Naive B cell (primary cell): ENCODE measurements around the gene FMNL2. TPM values are rescaled to one million over a fixed set of nuclear protein-coding genes. Genes with fewer than 3 reads are reported as not detected.

Experiments used
- ATAC-seq, 2 donors: fragments of 150-1000 bp; cut with Tn5 transposase; 2 replicates each; pipeline ENCODE4 v1.10.0; 2021; ENCODE audit warnings: low read depth in 2 of 2, mild to moderate bottlenecking in 2 of 2, moderate library complexity in 2 of 2
- DNase-seq: peaks from one replicate; pipeline ENCODE4 v3.0.0; 2022
- H3K27ac Mint-ChIP-seq, 6 donors: one replicate each; pipeline ENCODE4 v1.8.0; 2020 to 2022; ENCODE audit warnings: mild to moderate bottlenecking in 6 of 6, mixed read lengths in 6 of 6, moderate library complexity in 5 of 6, inconsistent platforms in 2 of 6
- H3K27me3 Mint-ChIP-seq, 3 donors: one replicate each; pipeline ENCODE4 v1.8.0; 2021 to 2022; ENCODE audit warnings: mixed read lengths in 3 of 3, mild to moderate bottlenecking in 1 of 3
- H3K36me3 Mint-ChIP-seq, 2 donors: one replicate each; pipeline ENCODE4 v1.8.0; 2020 to 2022; ENCODE audit warnings: mixed read lengths in 2 of 2, inconsistent platforms in 1 of 2, mild to moderate bottlenecking in 1 of 2
- H3K4me1 Mint-ChIP-seq, 3 donors: one replicate each; pipeline ENCODE4 v1.8.0; 2020 to 2022; ENCODE audit warnings: mixed read lengths in 3 of 3, inconsistent platforms in 1 of 3, mild to moderate bottlenecking in 1 of 3, moderate library complexity in 1 of 3
- H3K4me3 Mint-ChIP-seq, 8 donors: one replicate each; pipeline ENCODE4 v1.8.0; 2020 to 2022; ENCODE audit warnings: mild to moderate bottlenecking in 8 of 8, mixed read lengths in 8 of 8, moderate library complexity in 8 of 8, inconsistent platforms in 2 of 8
- H3K9me3 Mint-ChIP-seq, 7 donors: one replicate each; pipeline ENCODE4 v1.8.0; 2020 to 2022; ENCODE audit warnings: mixed read lengths in 7 of 7, mild to moderate bottlenecking in 5 of 7, inconsistent platforms in 2 of 7, moderate library complexity in 1 of 7
- polyA plus RNA-seq, 6 donors: library from polyadenylated mRNA; unstranded; fragments of 300-500 nt; fragmentation: Illumina TruSeq; gene quantifications; one replicate each; pipeline ENCODE4 v1.2.3, GENCODE V29; 2021; ENCODE audit warnings: low read depth in 6 of 6

The FMNL2 gene
- polyA plus RNA-seq, 6 donors from 2014 or later = 0.08 to 1.4 (median 0.61) TPM

- ATAC-seq = no peak
- Mint-ChIP-seq H3K27ac (peak overlapping the region in 2 of 6 donors; percentile 4 to 69), H3K9me3 (peaks cover 0 to 5% (median 0%) of the 10 kb centered on the region in 7 donors), H3K4me3 (no peak overlapping the region), H3K4me1 (no peaks in the 10 kb centered on the region), H3K27me3 (peaks cover 0 to 9% (median 0%) of the 10 kb centered on the region in 3 donors), H3K36me3 (no peaks in the 10 kb centered on the region)
- no peak for DNase-seq
Measured at GRCh38 chr2:152447897-152448296, 112.9 kb downstream of the FMNL2 start.

DNA sequence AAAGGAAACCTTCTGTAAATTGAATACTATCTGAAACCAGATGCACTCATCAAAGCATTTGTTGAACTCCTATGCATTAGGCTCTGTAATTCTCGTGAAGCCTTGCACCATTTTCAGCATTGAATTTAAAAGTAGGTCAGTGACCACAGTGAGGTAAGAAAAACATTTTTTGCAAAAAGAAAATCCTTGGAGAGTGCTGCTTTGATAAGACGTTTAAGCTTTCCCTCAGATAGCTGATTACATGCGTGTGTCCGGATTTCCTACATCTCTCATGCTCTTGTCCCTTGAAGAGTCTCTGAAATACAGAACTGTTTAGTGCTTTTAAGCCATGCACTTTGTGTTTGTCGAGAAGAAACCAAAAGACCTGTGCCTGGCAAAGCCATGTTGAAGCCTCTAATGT is 113.6 kb downstream of the FMNL2 start:
- no peak overlapping the region for H3K4me3 Mint-ChIP-seq
- ATAC-seq = no peak
- H3K27me3 Mint-ChIP-seq = peaks cover 0 to 2% (median 0%) of the 10 kb centered on the region in 3 donors
- DNase-seq = no peak
- peaks cover 0 to 2% (median 0%) of the 10 kb centered on the region in 7 donors for H3K9me3 Mint-ChIP-seq
- no peaks in the 10 kb centered on the region for H3K4me1 Mint-ChIP-seq
- H3K27ac Mint-ChIP-seq = peak overlapping the region in 1 of 6 donors; percentile 22
- H3K36me3 Mint-ChIP-seq = no peaks in the 10 kb centered on the region

GRCh38 chr2:152449578-152449977 is 114.6 kb downstream of the FMNL2 start:
- Mint-ChIP-seq H3K4me3 (no peak overlapping the region), H3K4me1 (no peaks in the 10 kb centered on the region), H3K27me3 (no peaks in the 10 kb centered on the region), H3K36me3 (peaks cover 0 to 1% of the 10 kb centered on the region in 2 donors), H3K27ac (no peak overlapping the region), H3K9me3 (no peaks in the 10 kb centered on the region)
- ATAC-seq = no peak
- no peak for DNase-seq

GRCh38 chr2:152450176-152450575 is 115.2 kb downstream of the FMNL2 start:
- H3K4me1 Mint-ChIP-seq = no peaks in the 10 kb centered on the region
- H3K36me3 Mint-ChIP-seq = peaks cover 0 to 6% of the 10 kb centered on the region in 2 donors
- H3K4me3 Mint-ChIP-seq = no peak overlapping the region
- DNase-seq (no peak), ATAC-seq (no peak)
- H3K27me3 Mint-ChIP-seq = no peaks in the 10 kb centered on the region
- no peaks in the 10 kb centered on the region for H3K9me3 Mint-ChIP-seq
- H3K27ac Mint-ChIP-seq = no peak overlapping the region

DNA sequence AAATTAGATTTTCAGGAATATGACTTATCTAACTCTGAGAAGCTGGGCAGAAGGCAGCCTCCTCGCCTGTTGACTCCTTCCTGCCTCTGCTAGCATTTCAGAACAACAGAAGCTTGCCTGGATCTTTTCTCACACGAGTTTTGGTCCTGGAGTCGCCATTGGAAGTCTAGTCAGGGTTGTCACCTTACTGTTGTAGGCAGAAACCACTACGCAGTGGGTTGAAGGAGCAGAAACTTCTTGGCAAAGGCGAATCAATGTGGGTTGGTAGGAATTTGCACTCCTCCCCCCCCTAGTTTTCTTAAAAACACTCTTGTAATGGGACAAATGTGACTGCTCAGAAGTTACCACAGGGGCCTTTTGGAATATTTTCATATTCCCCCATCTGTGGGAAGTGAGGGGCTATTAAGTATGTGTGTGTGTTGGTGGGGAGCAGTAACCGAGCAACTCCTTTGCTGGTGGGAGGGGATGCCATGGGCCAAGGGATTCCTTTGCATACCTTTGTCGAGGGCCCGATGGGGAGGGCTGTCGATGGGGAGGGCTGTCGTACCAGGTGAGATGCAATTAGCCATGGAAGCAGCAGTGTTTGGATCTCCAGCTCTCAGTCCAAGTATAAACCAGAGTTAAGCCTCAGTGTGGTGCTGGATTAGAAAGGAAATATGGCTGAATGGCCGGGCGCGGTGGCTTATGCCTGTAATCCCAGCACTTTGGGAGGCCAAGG is 117.4 kb downstream of the FMNL2 start:
- H3K4me3 Mint-ChIP-seq = no peak overlapping the region
- peaks cover 0 to 6% of the 10 kb centered on the region in 2 donors for H3K36me3 Mint-ChIP-seq
- ATAC-seq (no peak), DNase-seq (no peak)
- H3K9me3 Mint-ChIP-seq = no peaks in the 10 kb centered on the region
- H3K27ac Mint-ChIP-seq = no peak overlapping the region
- no peaks in the 10 kb centered on the region for H3K4me1 Mint-ChIP-seq
- no peaks in the 10 kb centered on the region for H3K27me3 Mint-ChIP-seq

GRCh38 chr2:152453129-152453911 is 118.3 kb downstream of the FMNL2 start:
- DNase-seq (no peak), ATAC-seq (no peak)
- Mint-ChIP-seq H3K4me1 (no peaks in the 10 kb centered on the region), H3K27me3 (no peaks in the 10 kb centered on the region), H3K27ac (no peak overlapping the region), H3K4me3 (no peak overlapping the region), H3K9me3 (no peaks in the 10 kb centered on the region), H3K36me3 (peaks cover 0 to 6% of the 10 kb centered on the region in 2 donors)

DNA sequence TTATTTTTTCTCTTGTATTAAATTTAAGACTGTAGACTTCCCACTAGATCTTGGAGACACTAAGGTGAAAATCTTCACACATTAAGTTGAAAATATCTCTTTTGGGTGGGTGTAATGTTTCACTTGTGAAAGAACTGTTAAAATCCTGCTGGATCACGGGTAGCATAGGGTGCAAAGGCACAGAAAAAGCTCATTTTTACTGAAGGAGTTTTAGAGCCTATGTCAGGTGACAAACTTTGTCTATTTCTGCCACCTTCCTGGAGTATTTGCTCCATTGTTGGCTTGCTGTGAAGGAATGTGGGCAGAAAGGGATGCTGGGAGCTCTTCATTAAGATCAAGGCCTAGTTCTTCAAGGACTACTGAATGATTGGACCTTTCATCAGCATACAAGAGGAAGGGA is 119.4 kb downstream of the FMNL2 start:
- Mint-ChIP-seq H3K36me3 (peaks cover 0 to 6% of the 10 kb centered on the region in 2 donors), H3K4me3 (no peak overlapping the region), H3K4me1 (no peaks in the 10 kb centered on the region), H3K27ac (no peak overlapping the region), H3K9me3 (no peaks in the 10 kb centered on the region), H3K27me3 (no peaks in the 10 kb centered on the region)
- DNase-seq (no peak), ATAC-seq (no peak)

DNA sequence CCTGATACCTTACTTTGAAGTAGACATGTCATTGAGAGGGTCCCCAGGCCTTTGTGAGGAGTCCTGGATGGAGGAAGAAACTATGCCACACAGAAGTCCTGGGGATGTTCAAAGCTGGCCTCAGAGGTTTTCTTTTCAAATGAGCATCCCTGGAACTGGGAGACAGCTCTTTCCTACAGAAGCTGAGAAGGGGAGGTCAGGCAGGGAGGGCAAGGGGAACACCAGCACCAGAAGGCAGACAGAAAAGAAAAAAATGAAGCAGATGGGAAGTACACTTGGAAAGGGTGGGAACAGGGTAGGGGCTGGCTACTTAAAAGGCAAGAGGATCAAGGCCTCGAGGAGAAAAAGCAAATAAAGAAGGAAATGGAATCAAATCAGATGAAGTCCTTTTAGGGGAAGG is 120.0 kb downstream of the FMNL2 start:
- peaks cover 0 to 6% of the 10 kb centered on the region in 2 donors for H3K36me3 Mint-ChIP-seq
- no peaks in the 10 kb centered on the region for H3K9me3 Mint-ChIP-seq
- ATAC-seq (no peak), DNase-seq (no peak)
- no peaks in the 10 kb centered on the region for H3K4me1 Mint-ChIP-seq
- H3K4me3 Mint-ChIP-seq = no peak overlapping the region
- H3K27me3 Mint-ChIP-seq = no peaks in the 10 kb centered on the region
- no peak overlapping the region for H3K27ac Mint-ChIP-seq

DNA sequence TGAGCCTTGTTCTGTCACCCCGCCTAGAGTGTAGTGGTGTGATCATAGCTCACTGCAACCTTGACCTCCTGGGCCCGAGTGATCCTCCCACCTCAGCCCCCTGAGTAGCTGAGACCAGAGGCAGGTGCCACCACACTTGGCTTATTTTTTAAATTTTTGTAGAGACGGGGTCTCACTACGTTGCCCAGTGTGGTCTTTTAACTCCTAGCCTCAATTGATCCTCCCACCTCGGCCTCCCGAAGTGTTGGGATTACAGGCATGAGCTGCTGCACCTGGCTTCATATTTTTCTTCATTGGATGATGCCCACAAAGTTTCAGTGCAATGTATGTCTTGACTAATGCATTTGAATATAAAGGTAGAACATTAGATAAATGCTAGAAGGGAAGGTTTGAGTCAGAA is 120.8 kb downstream of the FMNL2 start:
- no peak overlapping the region for H3K27ac Mint-ChIP-seq
- H3K4me1 Mint-ChIP-seq = no peaks in the 10 kb centered on the region
- H3K9me3 Mint-ChIP-seq = no peaks in the 10 kb centered on the region
- no peak for DNase-seq
- peaks cover 0 to 6% of the 10 kb centered on the region in 2 donors for H3K36me3 Mint-ChIP-seq
- no peaks in the 10 kb centered on the region for H3K27me3 Mint-ChIP-seq
- no peak for ATAC-seq
- no peak overlapping the region for H3K4me3 Mint-ChIP-seq

DNA sequence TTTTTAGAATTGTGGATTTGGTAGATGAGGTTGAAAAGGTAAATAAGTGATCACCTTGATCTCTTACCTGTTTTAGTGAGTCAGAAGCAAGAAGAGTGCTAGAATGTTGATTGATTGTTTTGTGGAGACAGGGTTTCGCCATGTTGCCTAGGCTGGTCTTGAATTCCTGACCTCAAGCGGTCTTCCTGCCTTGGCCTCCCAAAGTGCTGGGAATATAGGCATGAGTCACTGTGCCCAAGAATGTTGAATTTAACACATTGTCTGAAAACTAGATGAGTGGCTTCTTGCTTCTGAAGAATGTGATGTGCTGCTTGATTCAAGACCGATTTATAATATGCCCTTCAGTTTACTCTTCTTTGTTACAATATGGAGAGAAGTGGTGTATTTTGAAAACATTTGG is 121.3 kb downstream of the FMNL2 start:
- no peak overlapping the region for H3K4me3 Mint-ChIP-seq
- H3K4me1 Mint-ChIP-seq = no peaks in the 10 kb centered on the region
- no peaks in the 10 kb centered on the region for H3K9me3 Mint-ChIP-seq
- ATAC-seq = no peak
- no peak overlapping the region for H3K27ac Mint-ChIP-seq
- peaks cover 0 to 6% of the 10 kb centered on the region in 2 donors for H3K36me3 Mint-ChIP-seq
- no peak for DNase-seq
- no peaks in the 10 kb centered on the region for H3K27me3 Mint-ChIP-seq

GRCh38 chr2:152458441-152458940 is 123.5 kb downstream of the FMNL2 start:
- Mint-ChIP-seq H3K27me3 (no peaks in the 10 kb centered on the region), H3K4me3 (no peak overlapping the region), H3K9me3 (no peaks in the 10 kb centered on the region), H3K36me3 (peaks cover 0 to 6% of the 10 kb centered on the region in 2 donors), H3K4me1 (no peaks in the 10 kb centered on the region), H3K27ac (peak overlapping the region in 1 of 6 donors; percentile 8)
- DNase-seq (no peak), ATAC-seq (no peak)

DNA sequence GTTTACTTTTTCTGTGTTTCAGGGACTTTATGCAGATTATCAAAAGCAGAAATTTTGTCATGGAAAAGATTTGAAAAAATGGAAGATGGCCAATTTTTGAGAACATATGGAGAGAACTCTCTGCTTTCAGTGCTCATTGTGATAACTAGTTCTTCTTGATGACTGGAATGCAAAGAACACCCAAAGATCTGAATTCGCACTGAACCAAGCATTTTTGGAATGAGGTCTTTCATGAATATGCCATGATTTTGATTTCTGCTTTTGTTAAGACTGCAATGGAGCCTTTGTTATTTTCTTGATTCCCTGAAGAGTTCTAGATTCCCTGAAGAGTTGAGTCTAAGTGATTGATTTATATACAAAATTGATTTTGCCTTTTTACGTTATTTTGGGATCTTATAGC is 124.1 kb downstream of the FMNL2 start:
- H3K4me1 Mint-ChIP-seq = no peaks in the 10 kb centered on the region
- no peak for ATAC-seq
- H3K9me3 Mint-ChIP-seq = no peaks in the 10 kb centered on the region
- H3K36me3 Mint-ChIP-seq = peaks cover 0 to 6% of the 10 kb centered on the region in 2 donors
- H3K4me3 Mint-ChIP-seq = no peak overlapping the region
- H3K27me3 Mint-ChIP-seq = no peaks in the 10 kb centered on the region
- no peak for DNase-seq
- no peak overlapping the region for H3K27ac Mint-ChIP-seq

DNA sequence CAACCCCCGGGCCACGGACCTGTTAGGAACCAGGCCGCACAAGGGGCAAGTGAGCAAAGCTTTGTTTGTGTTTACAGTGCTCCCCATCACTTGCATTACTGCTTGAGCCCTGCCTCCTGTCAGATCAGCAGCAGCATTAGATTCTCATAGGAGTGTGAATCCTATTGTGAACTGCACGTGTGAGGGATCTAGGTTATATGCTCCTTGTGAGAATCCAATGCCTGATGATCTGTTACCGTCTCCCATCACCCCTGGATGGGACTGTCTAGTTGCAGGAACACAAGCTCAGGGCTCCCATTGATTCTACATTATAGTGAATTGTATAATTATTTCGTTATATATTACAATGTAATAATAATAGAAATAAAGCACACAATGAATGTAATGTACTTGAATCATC is 125.6 kb downstream of the FMNL2 start:
- H3K27me3 Mint-ChIP-seq = no peaks in the 10 kb centered on the region
- DNase-seq (no peak), ATAC-seq (no peak)
- H3K36me3 Mint-ChIP-seq = no peaks in the 10 kb centered on the region
- no peak overlapping the region for H3K27ac Mint-ChIP-seq
- H3K9me3 Mint-ChIP-seq = no peaks in the 10 kb centered on the region
- H3K4me1 Mint-ChIP-seq = peaks cover 6 to 7% (median 6%) of the 10 kb centered on the region in 3 donors
- H3K4me3 Mint-ChIP-seq = no peak overlapping the region

DNA sequence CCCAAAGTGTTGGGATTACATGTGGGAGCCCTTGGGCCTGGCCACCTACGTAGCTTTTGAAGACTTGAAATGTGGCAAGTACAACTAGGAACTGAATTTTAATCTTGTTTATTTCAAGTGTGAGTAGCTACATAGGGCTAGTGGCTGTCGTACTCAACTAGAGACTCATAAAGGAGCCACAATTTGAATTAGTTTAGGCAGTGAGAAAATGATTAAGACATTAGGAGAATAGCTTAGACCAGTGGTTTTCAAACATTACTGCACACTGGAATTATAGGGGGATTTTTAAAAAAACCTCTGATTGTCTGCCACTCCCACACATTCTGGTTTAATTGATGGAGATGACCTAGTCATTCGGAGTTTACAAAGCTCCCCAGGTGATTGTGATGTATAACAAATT is 127.1 kb downstream of the FMNL2 start:
- ATAC-seq = no peak
- Mint-ChIP-seq H3K27ac (no peak overlapping the region), H3K36me3 (no peaks in the 10 kb centered on the region), H3K4me1 (peaks cover 15 to 22% (median 17%) of the 10 kb centered on the region in 3 donors), H3K27me3 (no peaks in the 10 kb centered on the region), H3K4me3 (no peak overlapping the region), H3K9me3 (no peaks in the 10 kb centered on the region)
- DNase-seq = no peak
